ENCODE data around the gene GZMH. TPM values are rescaled to one million over a fixed set of nuclear protein-coding genes. Genes with fewer than 3 reads are reported as not detected.

GZMH gene
- total RNA-seq, 1 experiment from 2014 or later = not detected

GRCh38 chr14:24632336-24632735 is 22.9 kb upstream of the GZMH start:
- BruUV-seq (replicated peaks) = no TSS peak
- Histone ChIP-seq H3K36me3 (ENCODE audit: control insufficient read depth, insufficient read depth, low read length) (no peaks in the 10 kb centered on the region), H3K9me3 (ENCODE audit: control insufficient read depth, insufficient read depth, low read depth, low read length) (no peaks in the 10 kb centered on the region), H3K27ac (ENCODE audit: low read length) (no peak overlapping the region), H3K27me3 (ENCODE audit: control insufficient read depth, insufficient read depth, low read length) (no peaks in the 10 kb centered on the region), H3K4me1 (ENCODE audit: control insufficient read depth, insufficient read depth, low read length) (no peaks in the 10 kb centered on the region), H3K4me3 (ENCODE audit: low read depth in 2 of 2, low read length in 2 of 2) (no peak overlapping the region)
- POLR2A ChIA-PET = no interaction called here
- TF ChIP-seq, protein P1, sequence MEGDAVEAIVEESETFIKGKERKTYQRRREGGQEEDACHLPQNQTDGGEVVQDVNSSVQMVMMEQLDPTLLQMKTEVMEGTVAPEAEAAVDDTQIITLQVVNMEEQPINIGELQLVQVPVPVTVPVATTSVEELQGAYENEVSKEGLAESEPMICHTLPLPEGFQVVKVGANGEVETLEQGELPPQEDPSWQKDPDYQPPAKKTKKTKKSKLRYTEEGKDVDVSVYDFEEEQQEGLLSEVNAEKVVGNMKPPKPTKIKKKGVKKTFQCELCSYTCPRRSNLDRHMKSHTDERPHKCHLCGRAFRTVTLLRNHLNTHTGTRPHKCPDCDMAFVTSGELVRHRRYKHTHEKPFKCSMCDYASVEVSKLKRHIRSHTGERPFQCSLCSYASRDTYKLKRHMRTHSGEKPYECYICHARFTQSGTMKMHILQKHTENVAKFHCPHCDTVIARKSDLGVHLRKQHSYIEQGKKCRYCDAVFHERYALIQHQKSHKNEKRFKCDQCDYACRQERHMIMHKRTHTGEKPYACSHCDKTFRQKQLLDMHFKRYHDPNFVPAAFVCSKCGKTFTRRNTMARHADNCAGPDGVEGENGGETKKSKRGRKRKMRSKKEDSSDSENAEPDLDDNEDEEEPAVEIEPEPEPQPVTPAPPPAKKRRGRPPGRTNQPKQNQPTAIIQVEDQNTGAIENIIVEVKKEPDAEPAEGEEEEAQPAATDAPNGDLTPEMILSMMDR (IDR thresholded peaks at IDR 0.05) = no peak
- TF ChIP-seq TCF7L2 (IDR thresholded peaks at IDR 0.05; ENCODE audit: low read depth, low read length) (no peak), SIN3A (IDR thresholded peaks at IDR 0.05; ENCODE audit: borderline replicate concordance, insufficient read depth, low read depth, low read length) (no peak), POLR2AphosphoS5 (IDR thresholded peaks at IDR 0.05; ENCODE audit: low read depth, low read length) (no peak), REST (IDR thresholded peaks at IDR 0.05; ENCODE audit: insufficient read depth in 1 of 2, low read depth in 2 of 2, low read length in 1 of 2) (no peak)
- in situ Hi-C loops (cut with HindIII; ENCODE audit: low pct_unique_long_range_greater_than_20kb, low sequenced_read_pairs) (no loop called here), intact Hi-C loops (cut with micrococcal nuclease; ENCODE audit: unreplicated experiment) (no loop called here)
- ATAC-seq = no peak
- CTCF ChIA-PET = no interaction called here
- DNase-seq (ENCODE audit: low read depth, low spot score) = no peak

- Histone ChIP-seq H3K4me1 (ENCODE audit: control insufficient read depth, insufficient read depth, low read length) (no peaks in the 10 kb centered on the region), H3K9me3 (ENCODE audit: control insufficient read depth, insufficient read depth, low read depth, low read length) (no peaks in the 10 kb centered on the region), H3K27ac (ENCODE audit: low read length) (no peak overlapping the region), H3K27me3 (ENCODE audit: control insufficient read depth, insufficient read depth, low read length) (no peaks in the 10 kb centered on the region), H3K36me3 (ENCODE audit: control insufficient read depth, insufficient read depth, low read length) (no peaks in the 10 kb centered on the region), H3K4me3 (ENCODE audit: low read depth in 2 of 2, low read length in 2 of 2) (no peak overlapping the region)
- POLR2A ChIA-PET = no interaction called here
- CTCF ChIA-PET = no interaction called here
- intact Hi-C loops (cut with micrococcal nuclease; ENCODE audit: unreplicated experiment) = no loop called here
- TF ChIP-seq POLR2AphosphoS5 (IDR thresholded peaks at IDR 0.05; ENCODE audit: low read depth, low read length) (no peak), REST (IDR thresholded peaks at IDR 0.05; ENCODE audit: insufficient read depth in 1 of 2, low read depth in 2 of 2, low read length in 1 of 2) (no peak), TCF7L2 (IDR thresholded peaks at IDR 0.05; ENCODE audit: low read depth, low read length) (no peak), SIN3A (IDR thresholded peaks at IDR 0.05; ENCODE audit: borderline replicate concordance, insufficient read depth, low read depth, low read length) (no peak)
- TF ChIP-seq, protein P1 (IDR thresholded peaks at IDR 0.05) = no peak
- BruUV-seq (replicated peaks) = no TSS peak
- ATAC-seq = no peak
- in situ Hi-C loops (cut with HindIII; ENCODE audit: low pct_unique_long_range_greater_than_20kb, low sequenced_read_pairs) = no loop called here
- no peak for DNase-seq (ENCODE audit: low read depth, low spot score)
These were observed 22.4 kb upstream of the GZMH start for GRCh38 chr14:24631749-24632335.

All from Panc1 (cell line).